Mesendoderm (in vitro differentiated cells): Measurements from ENCODE around the gene ZBTB8A. TPM values are rescaled to one million over a fixed set of nuclear protein-coding genes. Genes with fewer than 3 reads are reported as not detected.

Source experiments
- DNase-seq: peaks from one replicate; pipeline ENCODE4 v3.0.0; 2013
- H2AK5ac ChIP-seq: 2 replicates; pipeline ENCODE4 v1.6.1; 2013; ENCODE audit warnings: low read length, inconsistent platforms
- H2BK120ac ChIP-seq: 2 replicates; pipeline ENCODE4 v1.6.1; 2013; ENCODE audit warnings: low read depth, mild to moderate bottlenecking, low read length, moderate library complexity, mixed read lengths
- H2BK15ac ChIP-seq: replicated peaks from 2 replicates; pipeline ENCODE4 v1.6.1; 2013; ENCODE audit warnings: low read depth, mild to moderate bottlenecking, moderate library complexity
- H2BK5ac ChIP-seq: 2 replicates; pipeline ENCODE4 v1.6.1; 2013; ENCODE audit warnings: low read length, inconsistent platforms
- H3K18ac ChIP-seq: 2 replicates; pipeline ENCODE4 v1.6.1; 2013; ENCODE audit warnings: mild to moderate bottlenecking, low read length, mixed read lengths
- H3K23ac ChIP-seq: one replicate; pipeline ENCODE4 v1.6.1; 2013; ENCODE audit warnings: low read length
- H3K27ac ChIP-seq: 2 replicates; pipeline ENCODE4 v1.5.1; 2013; ENCODE audit warnings: low read depth, mild to moderate bottlenecking, inconsistent platforms, low read length, moderate library complexity
- H3K27me3 ChIP-seq: 2 replicates; pipeline ENCODE4 v1.6.1; 2013; ENCODE audit warnings: low read length, control low read depth, mild to moderate bottlenecking, inconsistent platforms; ENCODE audit not compliant: insufficient read depth, poor library complexity
- H3K36me3 ChIP-seq: 2 replicates; pipeline ENCODE4 v1.6.1; 2013; ENCODE audit warnings: low read length, inconsistent platforms; ENCODE audit not compliant: control insufficient read depth, insufficient read depth
- H3K4ac ChIP-seq: one replicate; pipeline ENCODE4 v1.6.1; 2013; ENCODE audit warnings: low read depth, mild to moderate bottlenecking, low read length, moderate library complexity
- H3K4me1 ChIP-seq: 2 replicates; pipeline ENCODE4 v1.6.1; 2013; ENCODE audit warnings: low read depth, low read length, inconsistent platforms; ENCODE audit not compliant: control insufficient read depth
- H3K4me2 ChIP-seq: 2 replicates; pipeline ENCODE4 v1.6.1; 2013; ENCODE audit warnings: low read length
- H3K4me3 ChIP-seq: 2 replicates; pipeline ENCODE4 v1.5.1; 2013; ENCODE audit warnings: mild to moderate bottlenecking, low read length
- H3K56ac ChIP-seq: one replicate; pipeline ENCODE4 v1.6.1; 2013; ENCODE audit warnings: low read length
- H3K79me1 ChIP-seq: 2 replicates; pipeline ENCODE4 v1.6.1; 2013; ENCODE audit warnings: low read length, inconsistent platforms
- H3K79me2 ChIP-seq: 2 replicates; pipeline ENCODE4 v1.6.1; 2013; ENCODE audit warnings: mild to moderate bottlenecking, low read length; ENCODE audit not compliant: control insufficient read depth, insufficient read depth
- H3K9ac ChIP-seq: 2 replicates; pipeline ENCODE4 v1.6.1; 2013; ENCODE audit warnings: low read length, inconsistent platforms
- H4K5ac ChIP-seq: one replicate; pipeline ENCODE4 v1.6.1; 2013; ENCODE audit warnings: low read length
- H4K8ac ChIP-seq: one replicate; pipeline ENCODE4 v1.6.1; 2013; ENCODE audit warnings: low read depth, mild to moderate bottlenecking, control low read depth, low read length, moderate library complexity
- WGBS: extraction: QIAGEN DNeasy Blood & Tissue Kit; methylation state at CpG from one replicate; pipeline ENCODE4 v1.1.7; 2013; ENCODE audit warnings: low lambda C conversion rate, missing lambda C conversion rate; ENCODE audit not compliant: insufficient coverage; ENCODE audit errors: extremely low coverage; 5-methylcytosine and 5-hydroxymethylcytosine counted together
- polyA plus RNA-seq, 2 experiments: library from polyadenylated mRNA; stranded (reverse); fragments of 200-250 nt; gene quantifications; one replicate each; pipeline ENCODE4 v1.2.3, GENCODE V29; 2013

Gene ZBTB8A
- polyA plus RNA-seq (2013, experiment 1 of 2) = 7.1 TPM
- 7.1 TPM for polyA plus RNA-seq (2013, experiment 2 of 2)

- peak within 1 kb of the TSS; percentile 83 for H3K27ac ChIP-seq
Measured at GRCh38 chr1:32538887-32539583, at the start of gene ZBTB8A. TSS of gene ZBTB8A (plus strand) at chr1:32539427. CDS start at chr1:32592932, 53,505 bp downstream.

GRCh38 chr1:32489774-32490454, 49.3 kb upstream of the ZBTB8A start:
- Histone ChIP-seq H2BK15ac (no peak overlapping the region), H2AK5ac (no peak overlapping the region), H4K8ac (no peak overlapping the region), H3K4me1 (no peaks in the 10 kb centered on the region), H3K4me3 (no peak overlapping the region), H3K79me1 (no peaks in the 10 kb centered on the region), H3K56ac (no peak overlapping the region), H3K36me3 (no peaks in the 10 kb centered on the region), H3K4ac (no peak overlapping the region), H2BK5ac (no peak overlapping the region), H3K27ac (no peak overlapping the region), H3K4me2 (no peak overlapping the region), H3K9ac (no peak overlapping the region), H2BK120ac (no peak overlapping the region), H3K23ac (no peak overlapping the region), H3K18ac (no peak overlapping the region), H3K27me3 (no peaks in the 10 kb centered on the region), H3K79me2 (no peaks in the 10 kb centered on the region), H4K5ac (no peak overlapping the region)
- no CpG with 5 or more reads among the region's 3 CpGs for WGBS
- DNase-seq = no peak

More at GRCh38 chr1:32538887-32539583, at the start of gene ZBTB8A:
- peak within 1 kb of the TSS; percentile 53 for H3K23ac ChIP-seq
- H3K9ac ChIP-seq = peak within 1 kb of the TSS; percentile 89
- peak within 1 kb of the TSS; percentile 90 for H3K4me3 ChIP-seq
- H2BK5ac ChIP-seq = peak within 1 kb of the TSS; percentile 61
- no CpG with 5 or more reads among the region's 33 CpGs for WGBS
- DNase-seq = peak; percentile 77
- H2BK120ac ChIP-seq = peak within 1 kb of the TSS; percentile 93
- no peaks in the 10 kb centered on the region for H3K27me3 ChIP-seq
- peaks cover 7% of the 10 kb centered on the region for H3K79me1 ChIP-seq
- peak within 1 kb of the TSS; percentile 12 for H2AK5ac ChIP-seq
- H2BK15ac ChIP-seq = peak within 1 kb of the TSS; percentile 86
- H3K18ac ChIP-seq = peak within 1 kb of the TSS; percentile 97
- no peak within 1 kb of the TSS for H4K5ac ChIP-seq
- peak within 1 kb of the TSS; percentile 90 for H4K8ac ChIP-seq
- H3K4me1 ChIP-seq = no peaks in the 10 kb centered on the region
- peak within 1 kb of the TSS; percentile 98 for H3K4ac ChIP-seq
- H3K4me2 ChIP-seq = peak within 1 kb of the TSS; percentile 67
- H3K36me3 ChIP-seq = no peaks in the 10 kb centered on the region
- H3K56ac ChIP-seq = peak within 1 kb of the TSS; percentile 84
- H3K79me2 ChIP-seq = peaks cover 8% of the 10 kb centered on the region

GRCh38 chr1:32491386-32491785, 47.8 kb upstream of the ZBTB8A start:
- Histone ChIP-seq H2BK15ac (no peak overlapping the region), H2BK120ac (no peak overlapping the region), H3K4me3 (no peak overlapping the region), H3K27me3 (no peaks in the 10 kb centered on the region), H3K4me1 (no peaks in the 10 kb centered on the region), H3K79me1 (no peaks in the 10 kb centered on the region), H2BK5ac (no peak overlapping the region), H3K4ac (no peak overlapping the region), H3K79me2 (no peaks in the 10 kb centered on the region), H4K8ac (no peak overlapping the region), H3K23ac (no peak overlapping the region), H3K36me3 (no peaks in the 10 kb centered on the region), H3K9ac (no peak overlapping the region), H3K18ac (no peak overlapping the region), H3K56ac (no peak overlapping the region), H3K4me2 (no peak overlapping the region), H3K27ac (no peak overlapping the region), H4K5ac (no peak overlapping the region), H2AK5ac (no peak overlapping the region)
- no peak for DNase-seq
- WGBS = no CpG with 5 or more reads among the region's 2 CpGs

GRCh38 chr1:32494196-32494595, 45.0 kb upstream of the ZBTB8A start:
- no peaks in the 10 kb centered on the region for H3K79me2 ChIP-seq
- no peak overlapping the region for H2BK15ac ChIP-seq
- no CpG with 5 or more reads among the region's 1 CpG for WGBS
- no peak overlapping the region for H4K8ac ChIP-seq
- no peak overlapping the region for H2AK5ac ChIP-seq
- DNase-seq = no peak
- H3K56ac ChIP-seq = no peak overlapping the region
- H3K36me3 ChIP-seq = no peaks in the 10 kb centered on the region
- H3K23ac ChIP-seq = no peak overlapping the region
- H3K9ac ChIP-seq = no peak overlapping the region
- H3K4me3 ChIP-seq = no peak overlapping the region
- H3K18ac ChIP-seq = no peak overlapping the region
- peak overlapping the region; percentile 23 for H3K4ac ChIP-seq
- no peaks in the 10 kb centered on the region for H3K4me1 ChIP-seq
- H3K79me1 ChIP-seq = no peaks in the 10 kb centered on the region
- no peak overlapping the region for H4K5ac ChIP-seq
- H2BK120ac ChIP-seq = no peak overlapping the region
- no peak overlapping the region for H3K4me2 ChIP-seq
- no peaks in the 10 kb centered on the region for H3K27me3 ChIP-seq
- no peak overlapping the region for H2BK5ac ChIP-seq
- no peak overlapping the region for H3K27ac ChIP-seq

- no peak overlapping the region for H3K56ac ChIP-seq
- H3K36me3 ChIP-seq = no peaks in the 10 kb centered on the region
- H3K4me3 ChIP-seq = no peak overlapping the region
- no peak overlapping the region for H3K18ac ChIP-seq
- no CpG with 5 or more reads among the region's 7 CpGs for WGBS
- no peaks in the 10 kb centered on the region for H3K4me1 ChIP-seq
- no peak overlapping the region for H2BK5ac ChIP-seq
- H3K9ac ChIP-seq = no peak overlapping the region
- no peaks in the 10 kb centered on the region for H3K79me1 ChIP-seq
- no peaks in the 10 kb centered on the region for H3K27me3 ChIP-seq
- DNase-seq = no peak
- no peak overlapping the region for H3K4ac ChIP-seq
- H2AK5ac ChIP-seq = no peak overlapping the region
- no peak overlapping the region for H4K5ac ChIP-seq
- no peak overlapping the region for H4K8ac ChIP-seq
- no peak overlapping the region for H3K27ac ChIP-seq
- no peak overlapping the region for H2BK15ac ChIP-seq
- H3K79me2 ChIP-seq = no peaks in the 10 kb centered on the region
- H3K4me2 ChIP-seq = no peak overlapping the region
- H2BK120ac ChIP-seq = no peak overlapping the region
- no peak overlapping the region for H3K23ac ChIP-seq
Measured at GRCh38 chr1:32494711-32495337, 44.4 kb upstream of the ZBTB8A start.
